ENCODE results near the gene IGFL1. TPM values are rescaled to one million over a fixed set of nuclear protein-coding genes. Genes with fewer than 3 reads are reported as not detected.

IGFL1 gene
- total and polyA plus RNA-seq, 10 of the 15 experiments (the other 5 are each of a cell fraction or from before 2014, with no cell fraction given): not detected

DNA sequence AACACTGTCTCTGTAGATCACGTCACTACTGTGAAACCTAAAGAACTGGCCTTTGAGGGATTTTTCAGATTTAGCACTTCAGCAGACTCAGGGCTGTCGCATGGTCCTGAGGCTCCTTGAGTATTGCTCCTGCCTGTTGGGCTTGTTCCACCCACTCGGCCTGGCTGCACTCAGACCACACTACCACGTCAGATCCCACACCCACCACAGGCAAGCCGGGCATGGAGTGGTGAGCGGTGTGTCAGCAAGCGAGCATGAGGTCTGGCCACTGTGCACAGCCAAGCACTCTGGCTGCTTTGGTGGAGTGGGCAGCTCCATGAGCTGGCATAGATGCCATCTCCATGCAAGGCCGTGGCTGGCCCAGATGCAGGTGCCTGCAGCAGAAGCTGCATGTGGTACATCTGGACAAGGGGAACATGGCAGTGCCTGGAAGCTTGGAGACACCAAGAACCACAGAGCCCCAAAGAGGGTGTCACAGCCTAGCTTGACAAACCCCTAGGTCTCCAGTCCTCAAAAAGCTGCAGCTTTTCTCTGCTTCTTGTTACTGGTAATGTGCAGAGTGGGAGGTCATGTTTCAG, 9.4 kb upstream of the IGFL1 start (continued):
- TF ChIP-seq, protein P1, sequence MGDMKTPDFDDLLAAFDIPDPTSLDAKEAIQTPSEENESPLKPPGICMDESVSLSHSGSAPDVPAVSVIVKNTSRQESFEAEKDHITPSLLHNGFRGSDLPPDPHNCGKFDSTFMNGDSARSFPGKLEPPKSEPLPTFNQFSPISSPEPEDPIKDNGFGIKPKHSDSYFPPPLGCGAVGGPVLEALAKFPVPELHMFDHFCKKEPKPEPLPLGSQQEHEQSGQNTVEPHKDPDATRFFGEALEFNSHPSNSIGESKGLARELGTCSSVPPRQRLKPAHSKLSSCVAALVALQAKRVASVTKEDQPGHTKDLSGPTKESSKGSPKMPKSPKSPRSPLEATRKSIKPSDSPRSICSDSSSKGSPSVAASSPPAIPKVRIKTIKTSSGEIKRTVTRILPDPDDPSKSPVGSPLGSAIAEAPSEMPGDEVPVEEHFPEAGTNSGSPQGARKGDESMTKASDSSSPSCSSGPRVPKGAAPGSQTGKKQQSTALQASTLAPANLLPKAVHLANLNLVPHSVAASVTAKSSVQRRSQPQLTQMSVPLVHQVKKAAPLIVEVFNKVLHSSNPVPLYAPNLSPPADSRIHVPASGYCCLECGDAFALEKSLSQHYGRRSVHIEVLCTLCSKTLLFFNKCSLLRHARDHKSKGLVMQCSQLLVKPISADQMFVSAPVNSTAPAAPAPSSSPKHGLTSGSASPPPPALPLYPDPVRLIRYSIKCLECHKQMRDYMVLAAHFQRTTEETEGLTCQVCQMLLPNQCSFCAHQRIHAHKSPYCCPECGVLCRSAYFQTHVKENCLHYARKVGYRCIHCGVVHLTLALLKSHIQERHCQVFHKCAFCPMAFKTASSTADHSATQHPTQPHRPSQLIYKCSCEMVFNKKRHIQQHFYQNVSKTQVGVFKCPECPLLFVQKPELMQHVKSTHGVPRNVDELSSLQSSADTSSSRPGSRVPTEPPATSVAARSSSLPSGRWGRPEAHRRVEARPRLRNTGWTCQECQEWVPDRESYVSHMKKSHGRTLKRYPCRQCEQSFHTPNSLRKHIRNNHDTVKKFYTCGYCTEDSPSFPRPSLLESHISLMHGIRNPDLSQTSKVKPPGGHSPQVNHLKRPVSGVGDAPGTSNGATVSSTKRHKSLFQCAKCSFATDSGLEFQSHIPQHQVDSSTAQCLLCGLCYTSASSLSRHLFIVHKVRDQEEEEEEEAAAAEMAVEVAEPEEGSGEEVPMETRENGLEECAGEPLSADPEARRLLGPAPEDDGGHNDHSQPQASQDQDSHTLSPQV (IDR thresholded peaks at IDR 0.05): no peak
- TF ChIP-seq TAF1 (IDR thresholded peaks at IDR 0.05; ENCODE audit: borderline replicate concordance, low read depth, low read length) (no peak), FOS (IDR thresholded peaks at IDR 0.05; ENCODE audit: borderline replicate concordance, extremely low read depth, insufficient read length) (no peak), SMC3 (IDR thresholded peaks at IDR 0.05; ENCODE audit: borderline replicate concordance, low read length) (no peak)

DNA sequence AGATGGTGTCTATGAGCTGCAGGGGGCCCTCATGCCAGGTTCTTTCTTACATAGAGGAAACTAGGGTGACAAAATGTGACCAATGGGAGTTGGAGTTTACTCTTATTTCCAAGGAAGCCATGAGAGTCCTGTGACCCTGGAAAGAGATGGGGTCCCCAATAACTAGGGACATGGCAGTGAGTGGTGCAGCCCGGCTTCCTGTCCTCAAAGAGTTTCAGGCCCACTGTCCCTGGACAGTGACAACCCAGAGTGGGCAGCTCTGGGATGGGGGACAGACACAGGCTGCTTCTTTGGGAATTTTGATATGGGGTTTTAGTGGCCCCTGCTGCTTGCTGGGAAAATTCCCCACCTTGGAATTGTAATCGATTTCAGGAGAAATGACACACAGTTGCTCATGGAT, 8.4 kb upstream of the IGFL1 start:
- no peaks in the 10 kb centered on the region for H4K20me1 ChIP-seq (ENCODE audit: control insufficient read depth, insufficient read depth)
- 0% methylated on average over 2 of the region's 2 CpGs for WGBS (ENCODE audit: insufficient coverage, insufficient replicate concordance, low lambda C conversion rate, missing lambda C conversion rate)
- FAIRE-seq (no peak), ATAC-seq (no peak), DNase-seq (ENCODE audit: low read depth, low spot score) (no peak)
- no peak overlapping the region for H3K4me2 ChIP-seq (ENCODE audit: control insufficient read depth, insufficient read depth)
- H2AFZ ChIP-seq (ENCODE audit: control insufficient read depth, low read depth, low read length): no peak overlapping the region
- H3K4me3 ChIP-seq: no peak overlapping the region
- CTCF ChIA-PET: no interaction called here
- H3K27me3 ChIP-seq (replicated peaks in 1 of 2; ENCODE audit: control insufficient read depth in 2 of 2, insufficient read depth in 2 of 2, low read length in 1 of 2): no peaks in the 10 kb centered on the region; a peak in 2 of 4 replicates
- in situ Hi-C loops (cut with MboI): no loop called here
- H3K27ac ChIP-seq (ENCODE audit: control insufficient read depth, insufficient read depth): no peak overlapping the region
- POLR2A ChIA-PET: no interaction called here
- no peak overlapping the region for H3K9ac ChIP-seq (ENCODE audit: control insufficient read depth, insufficient read depth, low read length)
- H3K36me3 ChIP-seq (ENCODE audit: control insufficient read depth in 2 of 2, insufficient read depth in 2 of 2, low read length in 1 of 2): no peaks in the 10 kb centered on the region
- H3K79me2 ChIP-seq (ENCODE audit: control insufficient read depth, insufficient read depth, low read length): no peaks in the 10 kb centered on the region
- no TSS peak for BruUV-seq (replicated peaks)
- H3K4me1 ChIP-seq (ENCODE audit: control insufficient read depth, insufficient read depth, low read length): no peaks in the 10 kb centered on the region
- RAD21 ChIA-PET (ENCODE audit: unreplicated experiment): no interaction called here
- intact Hi-C loops (cut with micrococcal nuclease; ENCODE audit: unreplicated experiment): no loop called here
- H3K9me3 ChIP-seq (replicated peaks; ENCODE audit: control insufficient read depth, insufficient read depth, low read length): no peaks in the 10 kb centered on the region
- SMC1A ChIA-PET (ENCODE audit: uncharacterized antibody, unreplicated experiment): no interaction called here
- TF ChIP-seq SMAD1 (IDR thresholded peaks at IDR 0.05; ENCODE audit: low read depth, partially characterized antibody) (no peak), TCF7 (IDR thresholded peaks at IDR 0.05; ENCODE audit: borderline replicate concordance) (no peak), ZNF24 (IDR thresholded peaks at IDR 0.05) (no peak), CHD2 (IDR thresholded peaks at IDR 0.05; ENCODE audit: borderline replicate concordance, low read depth, low read length) (no peak), KLF5 (IDR thresholded peaks at IDR 0.05; ENCODE audit: partially characterized antibody) (no peak), POLR2AphosphoS5 (IDR thresholded peaks at IDR 0.05; ENCODE audit: low read length) (no peak), HDAC6 (IDR thresholded peaks at IDR 0.05; ENCODE audit: unreplicated experiment) (no peak), IRF4 (IDR thresholded peaks at IDR 0.05; ENCODE audit: low read depth, low read length) (no peak), RFX5 (IDR thresholded peaks at IDR 0.05; ENCODE audit: low read depth, low read length) (no peak), HCFC1 (IDR thresholded peaks at IDR 0.05; ENCODE audit: low read length) (no peak), SIN3A (IDR thresholded peaks at IDR 0.05; ENCODE audit: low read depth, low read length) (no peak)
- TF ChIP-seq, protein P2, sequence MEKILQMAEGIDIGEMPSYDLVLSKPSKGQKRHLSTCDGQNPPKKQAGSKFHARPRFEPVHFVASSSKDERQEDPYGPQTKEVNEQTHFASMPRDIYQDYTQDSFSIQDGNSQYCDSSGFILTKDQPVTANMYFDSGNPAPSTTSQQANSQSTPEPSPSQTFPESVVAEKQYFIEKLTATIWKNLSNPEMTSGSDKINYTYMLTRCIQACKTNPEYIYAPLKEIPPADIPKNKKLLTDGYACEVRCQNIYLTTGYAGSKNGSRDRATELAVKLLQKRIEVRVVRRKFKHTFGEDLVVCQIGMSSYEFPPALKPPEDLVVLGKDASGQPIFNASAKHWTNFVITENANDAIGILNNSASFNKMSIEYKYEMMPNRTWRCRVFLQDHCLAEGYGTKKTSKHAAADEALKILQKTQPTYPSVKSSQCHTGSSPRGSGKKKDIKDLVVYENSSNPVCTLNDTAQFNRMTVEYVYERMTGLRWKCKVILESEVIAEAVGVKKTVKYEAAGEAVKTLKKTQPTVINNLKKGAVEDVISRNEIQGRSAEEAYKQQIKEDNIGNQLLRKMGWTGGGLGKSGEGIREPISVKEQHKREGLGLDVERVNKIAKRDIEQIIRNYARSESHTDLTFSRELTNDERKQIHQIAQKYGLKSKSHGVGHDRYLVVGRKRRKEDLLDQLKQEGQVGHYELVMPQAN (conservative IDR thresholded peaks at IDR 0.05): no peak
- TF ChIP-seq, protein P3, sequence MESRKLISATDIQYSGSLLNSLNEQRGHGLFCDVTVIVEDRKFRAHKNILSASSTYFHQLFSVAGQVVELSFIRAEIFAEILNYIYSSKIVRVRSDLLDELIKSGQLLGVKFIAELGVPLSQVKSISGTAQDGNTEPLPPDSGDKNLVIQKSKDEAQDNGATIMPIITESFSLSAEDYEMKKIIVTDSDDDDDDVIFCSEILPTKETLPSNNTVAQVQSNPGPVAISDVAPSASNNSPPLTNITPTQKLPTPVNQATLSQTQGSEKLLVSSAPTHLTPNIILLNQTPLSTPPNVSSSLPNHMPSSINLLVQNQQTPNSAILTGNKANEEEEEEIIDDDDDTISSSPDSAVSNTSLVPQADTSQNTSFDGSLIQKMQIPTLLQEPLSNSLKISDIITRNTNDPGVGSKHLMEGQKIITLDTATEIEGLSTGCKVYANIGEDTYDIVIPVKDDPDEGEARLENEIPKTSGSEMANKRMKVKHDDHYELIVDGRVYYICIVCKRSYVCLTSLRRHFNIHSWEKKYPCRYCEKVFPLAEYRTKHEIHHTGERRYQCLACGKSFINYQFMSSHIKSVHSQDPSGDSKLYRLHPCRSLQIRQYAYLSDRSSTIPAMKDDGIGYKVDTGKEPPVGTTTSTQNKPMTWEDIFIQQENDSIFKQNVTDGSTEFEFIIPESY (IDR thresholded peaks at IDR 0.05): no peak

Measured in GM12878 (cell line).